Mesothelial cell of epicardium (in vitro differentiated cells): ENCODE data around the gene MPPE1. TPM values are rescaled to one million over a fixed set of nuclear protein-coding genes. Genes with fewer than 3 reads are reported as not detected.

Experiments used
- DNase-seq, 2 experiments: peaks; one replicate each; pipeline ENCODE4 v3.0.0; 2021; ENCODE audit warnings: low spot score in 2 of 2; ENCODE audit not compliant: unreplicated experiment in 2 of 2
- H3K27ac Mint-ChIP-seq: 2 replicates; pipeline ENCODE4 v1.8.0; 2021; ENCODE audit warnings: mixed read lengths
- H3K27me3 Mint-ChIP-seq: 2 replicates; pipeline ENCODE4 v1.8.0; 2021; ENCODE audit warnings: low read depth, mixed read lengths
- H3K36me3 Mint-ChIP-seq: 2 replicates; pipeline ENCODE4 v1.8.0; 2021; ENCODE audit warnings: mixed read lengths
- H3K4me1 Mint-ChIP-seq: 2 replicates; pipeline ENCODE4 v1.8.0; 2021; ENCODE audit warnings: mixed read lengths
- H3K4me3 Mint-ChIP-seq: 2 replicates; pipeline ENCODE4 v1.8.0; 2021; ENCODE audit warnings: mild to moderate bottlenecking, moderate library complexity, mixed read lengths
- H3K9me3 Mint-ChIP-seq: 2 replicates; pipeline ENCODE4 v1.8.0; 2021; ENCODE audit warnings: mixed read lengths
- total RNA-seq: library from RNA; stranded (reverse); gene quantifications from 3 replicates; pipeline ENCODE4 v1.2.1, GENCODE V29; 2021
- TF ChIP-seq, protein P1 (sequence below): fragments of 200-600 bp; sonication (generic); IDR thresholded peaks from one replicate; pipeline ENCODE4 v1.5.0; 2021; ENCODE audit warnings: antibody characterized with exemption; ENCODE audit not compliant: unreplicated experiment

Gene MPPE1
- total RNA-seq = 34.6 to 40.5 TPM (median 35.6 TPM) in 3 replicates

DNA sequence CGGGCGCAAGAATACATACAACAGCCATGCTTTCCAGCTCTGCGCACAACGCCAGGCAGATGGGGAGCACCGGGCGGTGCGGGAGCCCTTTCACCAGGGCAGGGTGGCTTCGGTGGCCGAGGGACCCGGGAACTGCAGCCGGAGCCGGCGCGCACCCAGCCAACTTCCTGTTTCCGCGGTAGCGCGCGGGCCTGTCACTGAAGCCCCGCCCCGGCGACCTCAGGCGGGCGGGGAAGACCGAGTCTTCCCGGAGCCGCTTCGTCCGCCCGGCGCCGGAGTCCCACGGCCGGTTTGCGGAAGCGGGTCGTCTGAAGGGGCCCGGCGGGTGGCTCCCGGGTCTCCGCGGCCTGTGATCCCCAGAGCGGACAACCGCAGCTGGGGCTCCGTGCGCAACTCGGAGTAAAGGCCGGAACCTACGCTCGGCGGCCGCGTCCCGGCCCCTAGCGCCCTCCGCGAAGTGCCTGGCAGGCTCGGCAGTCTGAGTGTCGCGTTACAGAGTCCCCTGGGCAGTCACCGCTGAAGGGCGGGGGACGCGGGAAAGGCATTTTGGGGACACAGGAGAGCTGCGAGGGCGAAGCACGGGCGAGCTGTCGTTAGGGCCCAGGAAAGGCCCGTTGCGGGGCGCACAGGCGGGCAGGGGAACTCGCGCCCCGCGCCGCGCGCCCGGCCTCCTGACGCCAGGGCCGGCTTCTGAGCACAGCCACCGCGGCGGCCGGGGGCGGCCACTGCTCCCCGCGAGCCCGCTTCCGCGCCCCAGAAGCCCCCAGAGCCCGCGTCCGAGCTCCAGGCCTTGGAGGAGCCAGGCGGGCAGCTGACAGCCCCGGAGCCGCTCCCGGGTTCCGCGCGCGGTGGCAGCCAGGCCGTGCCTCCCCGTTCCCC is at the start of gene MPPE1:
TSS of gene MPPE1 (minus strand) at position 136 of the 879 bp plus-strand sequence. CDS start 11,053 bp downstream, outside the sequence.
- Mint-ChIP-seq H3K4me3 (peak within 1 kb of the TSS; percentile 94), H3K9me3 (no peaks in the 10 kb centered on the region), H3K27me3 (no peaks in the 10 kb centered on the region), H3K36me3 (no peaks in the 10 kb centered on the region), H3K27ac (peak within 1 kb of the TSS; percentile 94), H3K4me1 (peaks cover 16% of the 10 kb centered on the region)
- TF ChIP-seq, protein P1, sequence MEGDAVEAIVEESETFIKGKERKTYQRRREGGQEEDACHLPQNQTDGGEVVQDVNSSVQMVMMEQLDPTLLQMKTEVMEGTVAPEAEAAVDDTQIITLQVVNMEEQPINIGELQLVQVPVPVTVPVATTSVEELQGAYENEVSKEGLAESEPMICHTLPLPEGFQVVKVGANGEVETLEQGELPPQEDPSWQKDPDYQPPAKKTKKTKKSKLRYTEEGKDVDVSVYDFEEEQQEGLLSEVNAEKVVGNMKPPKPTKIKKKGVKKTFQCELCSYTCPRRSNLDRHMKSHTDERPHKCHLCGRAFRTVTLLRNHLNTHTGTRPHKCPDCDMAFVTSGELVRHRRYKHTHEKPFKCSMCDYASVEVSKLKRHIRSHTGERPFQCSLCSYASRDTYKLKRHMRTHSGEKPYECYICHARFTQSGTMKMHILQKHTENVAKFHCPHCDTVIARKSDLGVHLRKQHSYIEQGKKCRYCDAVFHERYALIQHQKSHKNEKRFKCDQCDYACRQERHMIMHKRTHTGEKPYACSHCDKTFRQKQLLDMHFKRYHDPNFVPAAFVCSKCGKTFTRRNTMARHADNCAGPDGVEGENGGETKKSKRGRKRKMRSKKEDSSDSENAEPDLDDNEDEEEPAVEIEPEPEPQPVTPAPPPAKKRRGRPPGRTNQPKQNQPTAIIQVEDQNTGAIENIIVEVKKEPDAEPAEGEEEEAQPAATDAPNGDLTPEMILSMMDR = no peak
- DNase-seq = peak; percentile 73 to 86

GRCh38 chr18:11957636-11958035 is 49.5 kb upstream of the MPPE1 start:
- TF ChIP-seq, protein P1 = no peak
- no peak overlapping the region for H3K27ac Mint-ChIP-seq
- H3K9me3 Mint-ChIP-seq = peaks cover 15% of the 10 kb centered on the region
- H3K27me3 Mint-ChIP-seq = no peaks in the 10 kb centered on the region
- DNase-seq = no peak
- H3K4me3 Mint-ChIP-seq = no peak overlapping the region
- H3K4me1 Mint-ChIP-seq = peaks cover 12% of the 10 kb centered on the region
- H3K36me3 Mint-ChIP-seq = peaks cover 1% of the 10 kb centered on the region

DNA sequence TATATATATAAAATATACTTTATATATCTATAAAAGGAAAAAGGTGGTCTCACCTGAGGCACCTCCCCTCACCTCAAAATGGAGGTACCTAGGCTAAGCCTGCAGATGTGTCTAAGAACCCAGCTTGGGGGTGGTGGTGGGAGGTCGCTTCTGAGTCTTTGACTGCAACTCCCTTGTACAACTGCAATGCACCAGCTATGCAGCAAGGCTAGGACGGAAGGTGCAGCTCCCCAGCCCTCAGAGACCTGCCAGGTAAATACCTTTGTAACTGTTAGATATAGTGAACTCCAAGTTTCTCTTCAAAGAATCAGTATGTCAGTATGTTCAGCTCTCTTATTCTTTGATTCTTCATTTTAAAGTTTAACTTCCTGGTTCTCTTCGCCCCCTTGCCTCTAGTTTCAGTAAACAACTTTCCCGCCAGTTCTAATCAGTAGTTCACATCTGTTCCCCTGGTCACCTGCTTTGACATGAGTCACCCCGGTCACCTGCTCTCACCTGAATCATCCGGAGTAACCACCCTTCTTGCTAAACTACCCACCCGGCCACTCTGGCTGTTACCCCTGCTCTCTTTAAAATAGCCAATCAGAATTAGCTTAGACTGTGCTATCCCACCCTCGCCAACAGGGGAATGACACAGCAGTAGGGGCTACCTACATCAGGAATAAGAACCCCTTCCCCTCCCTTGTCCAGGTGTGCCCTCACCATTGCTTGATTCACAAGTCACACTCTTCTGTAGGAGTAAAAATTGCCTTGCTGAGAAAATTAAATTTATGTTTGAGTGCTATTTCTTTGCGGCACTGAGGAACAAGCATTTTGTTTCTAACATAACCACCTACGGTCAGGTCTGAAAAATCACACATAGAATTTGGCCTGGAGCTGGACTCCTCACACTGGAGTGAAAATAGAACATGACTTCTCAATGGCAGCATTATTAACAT is 48.5 kb upstream of the MPPE1 start:
- peaks cover 1% of the 10 kb centered on the region for H3K36me3 Mint-ChIP-seq
- H3K9me3 Mint-ChIP-seq = peaks cover 15% of the 10 kb centered on the region
- no peak overlapping the region for H3K4me3 Mint-ChIP-seq
- no peaks in the 10 kb centered on the region for H3K27me3 Mint-ChIP-seq
- peaks cover 14% of the 10 kb centered on the region for H3K4me1 Mint-ChIP-seq
- TF ChIP-seq, protein P1 = no peak
- DNase-seq = no peak
- H3K27ac Mint-ChIP-seq = no peak overlapping the region

- Mint-ChIP-seq H3K4me1 (peaks cover 21% of the 10 kb centered on the region), H3K36me3 (peaks cover 1% of the 10 kb centered on the region), H3K4me3 (no peak overlapping the region), H3K27me3 (no peaks in the 10 kb centered on the region), H3K27ac (peak overlapping the region; percentile 88), H3K9me3 (peaks cover 15% of the 10 kb centered on the region)
- TF ChIP-seq, protein P1 = no peak
- no peak for DNase-seq
These were observed 47.3 kb upstream of the MPPE1 start for GRCh38 chr18:11955239-11956029.

GRCh38 chr18:11953113-11953512 is 45.0 kb upstream of the MPPE1 start:
- H3K4me3 Mint-ChIP-seq = no peak overlapping the region
- H3K4me1 Mint-ChIP-seq = peaks cover 29% of the 10 kb centered on the region
- no peak for DNase-seq
- no peaks in the 10 kb centered on the region for H3K27me3 Mint-ChIP-seq
- peaks cover 15% of the 10 kb centered on the region for H3K9me3 Mint-ChIP-seq
- peaks cover 1% of the 10 kb centered on the region for H3K36me3 Mint-ChIP-seq
- H3K27ac Mint-ChIP-seq = no peak overlapping the region
- TF ChIP-seq, protein P1 = no peak
